H9 (cell line): Measurements from ENCODE around the gene CFAP73. TPM values are rescaled to one million over a fixed set of nuclear protein-coding genes. Genes with fewer than 3 reads are reported as not detected.

ENCODE experiments used
- DNase-seq: peaks from one replicate; pipeline ENCODE4 v3.0.0-alpha.2; 2017
- H2AFZ ChIP-seq: one replicate; pipeline ENCODE4 v1.6.1; 2013; ENCODE audit warnings: mild to moderate bottlenecking, low read length, control low read depth, moderate library complexity
- H2AK5ac ChIP-seq: 2 replicates; pipeline ENCODE4 v1.6.1; 2013; ENCODE audit warnings: low read length, control low read depth, mixed read lengths; ENCODE audit not compliant: insufficient read length
- H2BK120ac ChIP-seq: one replicate; pipeline ENCODE4 v1.6.1; 2013; ENCODE audit warnings: low read depth, mild to moderate bottlenecking, low read length, control low read depth, inconsistent platforms; ENCODE audit not compliant: poor library complexity, severe bottlenecking
- H2BK12ac ChIP-seq: 2 replicates; pipeline ENCODE4 v1.6.1; 2013; ENCODE audit warnings: low read length, control low read depth, mixed read lengths, low read depth; ENCODE audit not compliant: insufficient read length
- H2BK15ac ChIP-seq: 2 replicates; pipeline ENCODE4 v1.6.1; 2013; ENCODE audit warnings: low read depth, low read length, control low read depth
- H2BK20ac ChIP-seq: one replicate; pipeline ENCODE4 v1.6.1; 2013; ENCODE audit warnings: low read depth, mild to moderate bottlenecking, low read length, control low read depth, inconsistent platforms; ENCODE audit not compliant: poor library complexity, severe bottlenecking
- H2BK5ac ChIP-seq: 2 replicates; pipeline ENCODE4 v1.6.1; 2013; ENCODE audit warnings: low read length, control low read depth, mixed read lengths; ENCODE audit not compliant: insufficient read length
- H3K14ac ChIP-seq: 2 replicates; pipeline ENCODE4 v1.6.1; 2013; ENCODE audit warnings: low read length, control low read depth; ENCODE audit not compliant: insufficient read depth
- H3K18ac ChIP-seq: 2 replicates; pipeline ENCODE4 v1.6.1; 2013; ENCODE audit warnings: low read depth, mild to moderate bottlenecking, mixed read lengths, low read length, control low read depth; ENCODE audit not compliant: insufficient read length
- H3K23ac ChIP-seq: 2 replicates; pipeline ENCODE4 v1.6.1; 2013; ENCODE audit warnings: low read length, control low read depth, mixed read lengths, low read depth; ENCODE audit not compliant: insufficient read length
- H3K23me2 ChIP-seq: 2 replicates; pipeline ENCODE4 v1.6.1; 2013; ENCODE audit warnings: low read depth, mild to moderate bottlenecking, mixed read lengths, low read length, control low read depth; ENCODE audit not compliant: insufficient read length, poor library complexity, severe bottlenecking
- H3K27ac ChIP-seq: 2 replicates; pipeline ENCODE4 v1.5.1; 2013; ENCODE audit warnings: low read length, control low read depth, mixed read lengths, low read depth; ENCODE audit not compliant: insufficient read length
- H3K27me3 ChIP-seq: 2 replicates; pipeline ENCODE4 v1.6.1; 2013; ENCODE audit warnings: low read length, control low read depth, inconsistent platforms; ENCODE audit not compliant: insufficient read depth
- H3K4ac ChIP-seq: 2 replicates; pipeline ENCODE4 v1.6.1; 2013; ENCODE audit warnings: low read depth, mild to moderate bottlenecking, control low read depth, inconsistent platforms, low read length, moderate library complexity
- H3K4me1 ChIP-seq: 2 replicates; pipeline ENCODE4 v1.6.1; 2013; ENCODE audit warnings: low read length, control low read depth, inconsistent platforms; ENCODE audit not compliant: insufficient read depth
- H3K4me2 ChIP-seq: 2 replicates; pipeline ENCODE4 v1.6.1; 2013; ENCODE audit warnings: low read length, control low read depth, mixed read lengths; ENCODE audit not compliant: insufficient read length, insufficient read depth
- H3K56ac ChIP-seq: 2 replicates; pipeline ENCODE4 v1.6.1; 2013; ENCODE audit warnings: low read depth, mild to moderate bottlenecking, mixed read lengths, low read length, control low read depth; ENCODE audit not compliant: insufficient read length
- H3K79me1 ChIP-seq: 2 replicates; pipeline ENCODE4 v1.6.1; 2013; ENCODE audit warnings: low read depth, mild to moderate bottlenecking, moderate library complexity, low read length, control low read depth, inconsistent platforms; ENCODE audit not compliant: insufficient read depth, poor library complexity, severe bottlenecking
- H3K79me2 ChIP-seq: 2 replicates; pipeline ENCODE4 v1.6.1; 2013; ENCODE audit warnings: low read length, control low read depth, inconsistent platforms; ENCODE audit not compliant: insufficient read depth
- H3K9ac ChIP-seq: 2 replicates; pipeline ENCODE4 v1.6.1; 2013; ENCODE audit warnings: low read length, control low read depth, mixed read lengths; ENCODE audit not compliant: insufficient read length; ENCODE audit errors: extremely low read depth
- H3K9me3 ChIP-seq: one replicate; pipeline ENCODE4 v1.6.1; 2013; ENCODE audit warnings: low read depth, low read length, inconsistent platforms; ENCODE audit not compliant: control insufficient read depth
- H3T11ph ChIP-seq: one replicate; pipeline ENCODE4 v1.6.1; 2013; ENCODE audit warnings: mild to moderate bottlenecking, low read length, control low read depth, inconsistent platforms
- H4K20me1 ChIP-seq: one replicate; pipeline ENCODE4 v1.6.1; 2013; ENCODE audit not compliant: control insufficient read depth, insufficient read length, insufficient read depth
- H4K5ac ChIP-seq: 2 replicates; pipeline ENCODE4 v1.6.1; 2013; ENCODE audit warnings: low read depth, mild to moderate bottlenecking, mixed read lengths, low read length, control low read depth; ENCODE audit not compliant: insufficient read length
- H4K8ac ChIP-seq: replicated peaks from 2 replicates; pipeline ENCODE4 v1.6.1; 2013; ENCODE audit warnings: low read length, control low read depth, mixed read lengths, low read depth; ENCODE audit not compliant: insufficient read length
- H4K91ac ChIP-seq: 2 replicates; pipeline ENCODE4 v1.6.1; 2013; ENCODE audit warnings: low read depth, mild to moderate bottlenecking, moderate library complexity, mixed read lengths, low read length, control low read depth; ENCODE audit not compliant: insufficient read length
- H3K27ac Mint-ChIP-seq, 3 experiments: 2 replicates in 2 of 3; 3 replicates in 1 of 3; pipeline ENCODE4 v1.8.0; 2020 to 2021; ENCODE audit warnings: mixed read lengths in 3 of 3, mild to moderate bottlenecking in 1 of 3, moderate library complexity in 1 of 3
- H3K27me3 Mint-ChIP-seq: 2 replicates; pipeline ENCODE4 v1.8.0; 2021; ENCODE audit warnings: low read depth, mild to moderate bottlenecking, moderate library complexity, mixed read lengths
- H3K36me3 Mint-ChIP-seq, 3 experiments: 2 replicates in 2 of 3; 3 replicates in 1 of 3; pipeline ENCODE4 v1.8.0; 2020 to 2021; ENCODE audit warnings: low read depth in 3 of 3, mixed read lengths in 3 of 3; ENCODE audit not compliant: insufficient read depth in 1 of 3
- H3K4me1 Mint-ChIP-seq, 2 experiments: 2 replicates each; pipeline ENCODE4 v1.8.0; 2020; ENCODE audit warnings: mixed read lengths in 2 of 2
- H3K4me3 Mint-ChIP-seq, 2 experiments: 2 replicates in 1 of 2; 3 replicates in 1 of 2; pipeline ENCODE4 v1.8.0; 2020 to 2021; ENCODE audit warnings: mild to moderate bottlenecking in 2 of 2, mixed read lengths in 2 of 2, moderate library complexity in 1 of 2
- H3K9me3 Mint-ChIP-seq, 2 experiments: 2 replicates in 1 of 2; 3 replicates in 1 of 2; pipeline ENCODE4 v1.8.0; 2020; ENCODE audit warnings: mild to moderate bottlenecking in 2 of 2, mixed read lengths in 2 of 2, moderate library complexity in 1 of 2
- CTCF ChIP-seq: fragments of 200-600 bp; sonication (generic); conservative IDR thresholded peaks from 3 replicates; pipeline ENCODE4 v1.8.0; 2021; ENCODE audit warnings: antibody characterized with exemption, mild to moderate bottlenecking
- WGBS: extraction: QIAGEN DNeasy Blood & Tissue Kit; methylation state at CpG from one replicate; pipeline ENCODE4 v1.1.7; 2013; ENCODE audit warnings: missing lambda C conversion rate, low lambda C conversion rate, mixed read lengths; ENCODE audit not compliant: insufficient read length; ENCODE audit errors: extremely low coverage; 5-methylcytosine and 5-hydroxymethylcytosine counted together
- total RNA-seq: library from RNA; stranded (reverse); gene quantifications from 2 replicates; pipeline ENCODE4 v1.2.1, GENCODE V29; 2021

The CFAP73 gene
- total RNA-seq, 1 experiment from 2014 or later, result not detected

- H2BK12ac ChIP-seq, result no peak overlapping the region
- H3K4ac ChIP-seq, result no peak overlapping the region
- no peak overlapping the region for H2BK120ac ChIP-seq
- Mint-ChIP-seq H3K4me1 (peaks cover 12 to 13% of the 10 kb centered on the region in 2 experiments; a peak in 3 of 4 replicates), H3K4me3 (no peak overlapping the region), H3K9me3 (no peaks in the 10 kb centered on the region), H3K36me3 (peaks cover 8 to 26% (median 25%) of the 10 kb centered on the region in 3 experiments; a peak in 5 of 7 replicates), H3K27me3 (no peaks in the 10 kb centered on the region), H3K27ac (peak overlapping the region in 2 of 3 experiments; percentile 14 to 63; a peak in 3 of 7 replicates)
- H3T11ph ChIP-seq, result no peak overlapping the region
- no peak overlapping the region for H2AK5ac ChIP-seq
- no peak overlapping the region for H3K18ac ChIP-seq
- no peak overlapping the region for H3K4me2 ChIP-seq
- H2BK15ac ChIP-seq, result no peak overlapping the region
- no peak overlapping the region for H4K8ac ChIP-seq
- no peaks in the 10 kb centered on the region for H3K79me1 ChIP-seq
- no peak overlapping the region for H2BK20ac ChIP-seq
- H4K20me1 ChIP-seq, result no peaks in the 10 kb centered on the region
- no CpG with 5 or more reads among the region's 13 CpGs for WGBS
- H4K5ac ChIP-seq, result no peak overlapping the region
- H3K4me1 ChIP-seq, result no peaks in the 10 kb centered on the region
- no peak overlapping the region for H3K9ac ChIP-seq
- no peak overlapping the region for H2BK5ac ChIP-seq
- no peak for TF ChIP-seq CTCF
- no peaks in the 10 kb centered on the region for H3K23me2 ChIP-seq
- no peaks in the 10 kb centered on the region for H3K79me2 ChIP-seq
- no peak overlapping the region for H3K23ac ChIP-seq
- H3K56ac ChIP-seq, result no peak overlapping the region
- H3K27ac ChIP-seq, result no peak overlapping the region
- no peaks in the 10 kb centered on the region for H3K9me3 ChIP-seq
- H4K91ac ChIP-seq, result no peak overlapping the region
- H3K14ac ChIP-seq, result no peak overlapping the region
- no peaks in the 10 kb centered on the region for H3K27me3 ChIP-seq
- no peak for DNase-seq
- H2AFZ ChIP-seq, result no peak overlapping the region
Observed at GRCh38 chr12:113195598-113195997, 46.1 kb downstream of the CFAP73 start.
